ENCODE data around the gene KRT84.
"Not testable (repeated sequence)": the region's sequence is repeated elsewhere in the genome, so short reads cannot be mapped to it uniquely, and the experiment has no call there.

Gene KRT84

DNA sequence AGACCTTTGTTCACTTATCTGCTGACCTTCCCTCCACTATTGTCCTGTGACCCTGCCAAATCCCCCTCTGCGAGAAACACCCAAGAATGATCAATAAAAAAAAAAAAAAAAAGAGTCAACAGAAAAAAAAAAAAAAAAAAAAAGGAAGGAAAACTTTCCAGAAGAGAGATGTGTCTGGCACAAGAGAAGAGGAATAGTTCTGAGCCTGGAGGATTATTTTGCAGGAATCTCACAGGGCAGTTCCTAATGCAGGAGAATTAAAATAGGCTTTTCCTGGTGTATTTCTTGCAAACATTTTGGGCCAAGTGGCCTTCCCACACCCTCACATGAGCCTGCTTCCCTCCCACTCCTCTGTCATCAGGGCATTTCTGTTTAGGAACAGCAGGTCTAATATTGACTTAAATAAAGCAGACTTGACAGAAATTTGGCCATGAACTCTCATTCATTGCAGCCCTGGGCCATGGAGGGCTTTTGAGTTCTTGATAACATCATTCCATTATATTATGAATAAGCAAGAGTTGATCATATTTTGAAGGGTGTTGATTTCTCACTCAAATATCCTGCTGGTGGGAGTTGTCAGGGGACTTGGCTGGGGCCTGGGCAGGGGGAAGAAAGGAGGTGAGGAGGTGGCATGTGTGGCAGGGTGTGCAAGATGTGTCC lies 25.3 kb upstream of the KRT84 start:
- DNase-seq = not testable (repeated sequence)

GRCh38 chr12:52407918-52408317 lies 22.5 kb upstream of the KRT84 start:
- no peak for DNase-seq

- no peak for DNase-seq
Measured at GRCh38 chr12:52405922-52406385, 20.5 kb upstream of the KRT84 start, which contains the start of gene KRT82. TSS of gene KRT82 (minus strand) at chr12:52406335. CDS start at chr12:52406277, 58 bp downstream.

- DNase-seq = no peak
Measured at GRCh38 chr12:52404951-52405350, 19.5 kb upstream of the KRT84 start.

- DNase-seq = no peak
Measured at GRCh38 chr12:52403561-52403960, 18.1 kb upstream of the KRT84 start.

DNA sequence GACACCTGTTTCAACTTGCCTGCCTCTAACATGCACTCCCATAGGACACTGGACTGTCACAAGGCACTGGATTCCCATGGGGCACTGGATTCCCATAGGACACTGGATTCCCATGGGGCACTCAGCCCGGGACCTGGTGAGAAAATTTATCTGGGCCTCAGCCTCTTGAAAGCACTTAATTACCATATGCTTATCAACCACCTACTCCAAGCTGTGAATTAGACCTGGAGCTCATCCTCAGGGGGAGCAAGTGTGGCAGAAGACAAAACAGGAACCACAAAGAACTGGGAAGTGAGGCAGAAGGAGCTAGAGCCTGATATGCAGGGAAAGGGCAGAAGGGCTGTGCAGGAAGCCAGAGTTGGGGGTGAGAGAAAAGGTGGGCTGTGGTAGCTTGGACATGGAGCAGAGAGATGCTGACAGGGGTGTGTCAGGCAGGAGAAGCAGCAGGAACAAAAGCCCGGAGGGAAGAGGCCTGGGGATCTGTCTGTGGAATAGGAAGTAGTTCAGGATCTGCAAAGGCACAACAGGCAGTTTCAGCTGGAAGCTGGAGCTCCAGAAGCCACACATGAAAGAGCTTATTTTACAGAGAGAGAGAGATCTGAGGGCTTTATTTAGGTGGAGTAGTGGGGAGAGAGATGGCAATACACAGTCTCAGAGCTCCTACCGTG lies 17.6 kb upstream of the KRT84 start:
- DNase-seq = no peak

GRCh38 chr12:52402377-52402776 lies 16.9 kb upstream of the KRT84 start:
- DNase-seq = no peak

DNA sequence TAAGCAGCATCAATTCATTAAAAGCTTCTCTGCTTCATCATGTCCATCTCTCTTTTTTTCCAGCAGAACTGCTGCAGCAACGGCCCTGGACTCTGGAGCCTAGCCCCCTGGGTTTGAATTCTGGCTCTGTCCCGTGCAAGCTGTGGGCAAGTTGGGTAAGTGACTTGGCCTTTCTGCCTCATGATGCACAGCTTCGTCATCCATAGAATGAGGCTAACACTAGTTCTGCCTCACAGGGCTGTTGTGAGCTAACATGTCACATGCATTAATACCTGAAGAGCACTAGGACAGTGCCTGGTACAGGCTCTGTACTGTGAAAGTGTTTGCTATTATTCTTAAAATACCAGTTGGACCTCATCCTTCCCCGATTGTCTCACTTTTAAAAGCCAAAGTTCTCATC lies 16.5 kb upstream of the KRT84 start:
- DNase-seq = no peak

DNA sequence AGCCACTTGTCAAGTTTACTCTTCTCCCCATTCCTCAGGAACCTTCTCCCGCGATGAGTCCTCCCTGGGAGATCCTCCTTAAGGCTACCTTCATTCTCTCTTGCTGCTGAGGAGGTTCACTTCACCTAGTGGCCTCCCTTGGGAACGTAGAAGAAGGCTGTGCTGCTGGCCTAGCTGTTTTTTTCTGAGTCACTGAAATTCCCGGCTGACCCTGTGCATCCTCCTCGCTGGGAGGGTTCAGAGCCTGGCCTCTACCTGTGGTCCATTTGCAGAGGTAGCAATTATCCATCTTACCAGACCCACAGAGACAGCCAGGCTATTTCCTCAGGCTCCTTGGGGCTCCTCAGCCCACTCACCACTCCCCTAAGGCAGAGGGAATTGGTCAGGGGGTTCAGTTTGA lies 16.1 kb upstream of the KRT84 start:
- no peak for DNase-seq

DNA sequence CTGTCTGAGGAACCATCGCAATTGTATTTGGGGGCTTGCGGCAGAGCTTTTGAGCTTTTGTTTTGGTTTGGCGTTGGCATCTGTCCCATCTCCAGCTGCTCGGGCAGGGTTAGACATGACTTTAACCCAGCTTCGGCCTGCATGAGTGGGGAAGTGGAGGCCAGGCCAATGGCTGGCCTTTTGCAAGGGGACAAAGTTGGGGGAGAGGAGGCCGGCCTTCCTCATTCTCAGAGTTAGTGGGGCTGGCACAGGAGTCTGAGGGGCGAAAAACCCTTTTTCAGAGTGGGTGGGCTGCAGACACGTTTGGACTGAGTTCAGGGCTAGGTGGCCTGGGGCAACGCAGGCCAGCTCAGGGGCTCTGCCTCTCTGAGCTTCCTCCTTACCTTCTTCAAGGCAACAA lies 15.5 kb upstream of the KRT84 start:
- no peak for DNase-seq

DNA sequence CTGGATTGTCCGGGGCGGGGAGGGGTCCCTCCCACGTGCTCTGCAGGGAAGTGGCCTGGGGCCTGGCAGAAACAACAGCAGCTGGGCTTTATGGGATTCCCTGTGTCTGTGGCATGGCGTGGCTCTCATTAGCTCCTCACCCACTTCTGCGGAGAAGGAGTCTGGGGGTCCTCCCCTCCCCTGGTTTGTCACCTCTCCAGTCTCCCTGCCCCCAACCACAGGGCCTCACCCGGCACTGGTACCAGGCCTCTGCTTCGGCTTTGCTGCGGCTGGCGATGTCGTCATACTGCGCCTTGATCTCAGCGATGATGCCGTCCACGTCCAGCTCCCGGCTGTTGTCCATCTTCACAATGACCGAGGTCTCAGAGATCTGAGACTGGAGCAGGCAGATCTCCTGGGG lies 14.3 kb upstream of the KRT84 start:
- no peak for DNase-seq

GRCh38 chr12:52398176-52398575 lies 12.7 kb upstream of the KRT84 start:
- DNase-seq = no peak

DNA sequence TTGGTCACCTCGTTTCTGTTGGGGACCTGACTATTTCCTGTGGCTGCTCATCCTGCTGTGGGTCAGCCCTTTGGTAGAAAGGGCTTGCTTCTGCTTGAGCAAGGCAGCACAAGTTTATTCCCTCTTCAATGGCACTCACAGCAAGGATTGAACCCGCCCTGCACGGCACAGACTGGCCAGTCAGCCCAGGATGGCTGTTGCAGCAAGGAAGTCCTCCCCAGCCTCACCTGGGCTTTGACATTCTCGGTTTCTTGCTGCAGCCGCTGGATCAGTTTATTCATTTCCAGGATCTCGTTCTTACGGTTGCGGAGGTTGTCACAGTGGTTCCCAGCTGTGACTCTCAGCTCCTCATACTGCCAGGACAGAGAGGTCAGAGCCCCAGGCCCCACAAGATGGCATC lies 11.2 kb upstream of the KRT84 start:
- DNase-seq = no peak

DNA sequence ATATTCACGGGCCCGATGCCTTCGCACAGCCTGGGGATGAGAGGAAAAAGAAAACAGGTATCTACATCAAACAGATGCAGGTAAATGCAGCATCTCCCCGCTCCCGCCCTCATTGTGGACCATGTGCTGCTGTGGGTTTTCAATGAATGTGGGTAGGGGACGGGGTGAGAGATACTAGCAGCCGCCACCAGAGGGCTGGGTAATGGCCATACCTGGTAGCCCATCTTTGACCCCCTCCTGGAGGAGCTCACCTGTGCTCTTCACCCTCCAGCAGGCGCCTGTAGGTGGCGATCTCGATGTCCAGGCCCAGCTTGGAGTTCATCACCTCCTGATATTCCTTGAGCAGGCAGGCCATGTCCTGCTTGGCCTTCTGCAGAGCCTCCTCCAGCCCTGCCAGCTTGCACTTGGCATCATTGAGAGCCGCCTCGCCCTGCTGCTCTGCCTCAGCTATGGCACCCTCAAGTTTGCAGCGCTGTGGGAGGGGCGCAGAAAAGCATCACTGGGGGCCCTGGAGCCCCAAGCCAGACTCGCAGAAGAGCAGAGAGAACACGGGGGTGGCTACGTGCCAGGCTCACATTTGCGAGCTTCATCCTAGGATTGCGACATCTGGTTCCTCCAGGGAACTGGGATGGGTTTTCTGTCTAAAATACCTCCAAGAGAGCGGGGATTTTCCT lies 10.4 kb upstream of the KRT84 start:
- no peak for DNase-seq

- DNase-seq = no peak
Measured at GRCh38 chr12:52394836-52395405, 9.5 kb upstream of the KRT84 start.

GRCh38 chr12:52392465-52393007 lies 7.1 kb upstream of the KRT84 start:
- DNase-seq = no peak

GRCh38 chr12:52391618-52392002 lies 6.2 kb upstream of the KRT84 start:
- peak; percentile 74 for DNase-seq

DNA sequence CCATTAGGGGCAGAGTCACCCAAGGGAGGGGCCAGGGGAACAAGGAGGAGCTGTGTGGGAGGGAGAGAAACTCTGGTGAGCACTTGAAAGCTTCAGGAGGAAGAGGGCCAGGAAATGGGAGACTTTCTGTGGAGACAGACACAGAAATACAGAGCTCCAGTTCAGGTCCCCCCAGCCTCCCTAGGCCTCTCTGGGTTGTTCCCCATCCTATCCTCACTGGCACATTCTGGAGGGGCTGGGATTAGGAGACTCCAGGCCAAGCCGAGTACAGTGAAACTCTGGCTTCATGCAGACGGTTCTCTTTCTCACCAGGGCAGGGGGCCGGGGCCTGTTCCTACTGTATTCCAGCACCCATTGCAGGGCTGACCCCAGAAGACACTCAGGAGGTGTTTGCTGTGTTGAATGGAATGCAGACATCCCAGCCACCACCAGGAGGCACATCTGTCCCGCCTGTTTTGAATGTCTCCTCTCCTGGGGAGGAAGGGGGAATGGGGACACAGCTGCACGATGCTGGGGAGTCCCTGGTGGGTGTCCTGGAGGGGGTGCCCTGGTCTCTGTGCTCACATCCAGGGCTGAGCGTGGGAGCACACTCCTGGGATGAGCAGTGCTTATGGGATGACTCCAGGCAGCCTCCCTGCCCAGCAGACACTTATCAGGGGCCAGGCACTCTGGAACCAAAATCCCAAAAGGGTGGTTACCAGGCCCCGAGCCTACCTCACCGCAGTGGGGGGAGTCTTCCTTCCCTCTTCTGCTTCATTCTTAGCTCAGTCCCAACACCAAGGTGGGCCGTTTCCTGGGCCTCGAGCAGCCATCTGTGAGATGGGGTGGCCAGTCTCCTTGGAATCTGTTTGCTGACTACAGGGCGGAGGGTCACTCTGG lies 5.5 kb upstream of the KRT84 start:
- DNase-seq = no peak

DNA sequence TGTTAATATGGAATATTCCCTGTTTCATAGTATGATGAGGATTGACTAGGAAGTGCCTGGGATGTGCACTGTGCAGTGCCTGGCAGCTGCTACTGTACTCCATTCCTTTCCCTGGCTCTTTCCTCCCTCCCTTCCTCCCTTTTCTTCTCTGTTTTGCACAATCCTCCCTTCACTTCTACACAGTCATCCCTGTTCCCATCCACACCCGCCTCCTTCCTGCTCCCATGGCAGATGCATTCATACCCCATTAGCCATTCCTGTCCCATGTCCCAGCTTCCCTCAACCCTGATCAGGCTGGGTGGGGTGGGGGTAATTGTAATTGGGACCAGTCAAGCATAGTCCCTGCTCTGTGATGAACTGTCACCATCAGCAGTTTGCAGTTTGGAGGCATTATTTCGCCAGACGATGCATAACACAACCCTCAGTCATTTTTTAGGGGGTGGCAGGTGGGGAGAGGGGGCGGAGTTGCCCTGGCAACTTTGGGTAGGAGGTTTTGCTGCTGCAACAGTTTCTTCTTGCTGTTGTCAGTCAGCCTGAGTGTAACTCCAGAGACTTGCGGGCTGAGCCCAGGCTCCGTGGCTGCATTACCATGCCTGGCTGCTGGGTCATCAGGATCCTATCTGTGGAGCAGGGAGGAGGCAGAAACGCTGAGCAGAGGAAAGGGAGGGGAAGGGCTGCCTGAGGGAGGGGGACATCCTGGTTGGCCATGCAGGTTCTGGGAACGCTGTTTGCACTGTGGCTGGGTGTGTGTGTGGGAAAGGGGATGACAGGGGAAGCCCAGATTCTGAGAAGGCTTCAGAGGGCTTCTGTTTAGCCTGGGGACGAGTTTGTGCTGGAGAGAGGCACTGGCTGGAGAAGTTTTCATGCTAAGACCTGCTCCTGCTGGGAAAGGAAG lies 4.1 kb upstream of the KRT84 start:
- no peak for DNase-seq

DNA sequence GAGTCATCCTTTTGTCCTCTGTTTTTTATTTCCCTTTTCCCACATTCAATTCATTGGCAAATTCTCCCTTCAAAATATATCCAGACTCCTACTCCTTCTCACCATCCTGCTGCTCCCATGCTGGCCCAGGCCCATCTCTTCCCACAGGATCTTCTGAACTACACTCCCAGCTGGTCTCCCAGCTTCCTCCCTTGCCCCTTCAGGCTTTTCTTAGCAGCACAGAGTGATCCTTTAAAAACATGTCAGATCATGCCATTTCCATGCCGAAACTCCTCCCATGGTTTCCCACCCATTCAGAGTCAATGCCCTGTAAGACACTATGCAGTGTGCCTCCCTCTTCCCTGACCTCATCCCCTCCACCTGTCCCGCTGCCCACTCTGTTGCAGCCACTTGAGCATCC lies 2.4 kb upstream of the KRT84 start:
- DNase-seq = no peak

GRCh38 chr12:52383331-52383730 lies 2.1 kb downstream of the KRT84 start:
- no peak for DNase-seq
